SU-DHL-6 (cell line): ENCODE results near the gene SPDYA.

Source experiments
- CTCF ChIP-seq: fragments of 200-600 bp; sonication (generic); IDR thresholded peaks from one replicate; pipeline ENCODE4 v1.5.1; 2017; ENCODE audit warnings: antibody characterized with exemption, mild to moderate bottlenecking, low read length, moderate library complexity; ENCODE audit not compliant: insufficient read depth, poor library complexity, severe bottlenecking
- EZH2phosphoT487 ChIP-seq: fragments of 200-600 bp; sonication (generic), shearing (Covaris generic); conservative IDR thresholded peaks from 2 replicates; pipeline ENCODE4 v1.6.1; 2018; ENCODE audit warnings: mild to moderate bottlenecking, antibody characterized with exemption, low read length, moderate library complexity, mixed read lengths

GRCh38 chr2:28768952-28769351 lies 41.7 kb upstream of the SPDYA start:
- no peak for TF ChIP-seq CTCF
- no peak for TF ChIP-seq EZH2phosphoT487
